Colon (tissue), 2 donors: Measurements from ENCODE around the gene SLC35E2B.
"Not testable (repeated sequence)": the region's sequence is repeated elsewhere in the genome, so short reads cannot be mapped to it uniquely, and the experiment has no call there.

Source experiments
- FAIRE-seq: peaks from 2 replicates; lab custom pipeline; 2012; peaks lifted over from hg19 to GRCh38; lab: Jason Lieb, UNC
- donor health status: control.
- donor health status: control.

Gene SLC35E2B

DNA sequence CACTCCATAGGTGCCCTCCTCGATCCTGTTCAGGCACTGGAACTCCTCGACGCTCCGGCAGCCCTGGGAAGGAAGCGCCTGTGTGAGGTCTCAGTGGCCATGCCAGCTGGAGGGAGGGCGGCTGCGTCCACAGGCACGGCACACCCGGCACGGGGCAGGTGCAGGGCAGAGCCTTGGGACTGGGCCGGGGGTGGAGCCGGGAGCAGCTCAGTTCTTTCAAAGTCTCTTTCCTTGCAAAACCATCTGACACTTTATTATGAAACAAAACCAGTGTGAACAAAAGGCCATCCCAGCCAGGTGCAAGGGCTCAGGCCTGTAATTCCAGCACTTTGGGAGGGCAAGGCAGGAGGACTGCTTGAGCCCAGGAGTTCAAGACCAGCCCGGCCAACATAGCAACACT, 54.1 kb downstream of the SLC35E2B start:
- FAIRE-seq = not testable (repeated sequence)

DNA sequence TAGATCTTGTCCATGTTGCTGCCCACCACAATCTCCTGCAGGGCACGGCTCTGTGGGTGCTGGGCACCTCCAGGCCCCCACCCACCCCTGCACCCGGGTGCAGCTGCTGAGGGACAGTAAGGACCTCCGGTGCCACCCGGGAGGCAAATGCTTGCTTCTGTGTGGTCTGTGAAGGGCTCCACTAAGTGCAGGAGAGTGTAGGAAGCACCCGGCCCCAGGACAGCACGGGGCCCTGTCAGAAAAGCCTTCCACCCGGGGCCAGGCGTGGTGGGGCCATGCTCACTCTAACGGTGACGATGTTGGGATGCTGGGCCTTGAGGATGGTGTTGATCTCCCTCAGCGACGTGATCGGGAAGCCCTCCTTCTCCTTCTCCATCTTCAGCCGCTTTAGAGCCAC, 55.1 kb downstream of the SLC35E2B start:
- FAIRE-seq = not testable (repeated sequence)

- not testable (repeated sequence) for FAIRE-seq
Measured at GRCh38 chr1:1636621-1637478, 55.7 kb downstream of the SLC35E2B start.

GRCh38 chr1:1634613-1635012, 58.0 kb downstream of the SLC35E2B start:
- not testable (repeated sequence) for FAIRE-seq

DNA sequence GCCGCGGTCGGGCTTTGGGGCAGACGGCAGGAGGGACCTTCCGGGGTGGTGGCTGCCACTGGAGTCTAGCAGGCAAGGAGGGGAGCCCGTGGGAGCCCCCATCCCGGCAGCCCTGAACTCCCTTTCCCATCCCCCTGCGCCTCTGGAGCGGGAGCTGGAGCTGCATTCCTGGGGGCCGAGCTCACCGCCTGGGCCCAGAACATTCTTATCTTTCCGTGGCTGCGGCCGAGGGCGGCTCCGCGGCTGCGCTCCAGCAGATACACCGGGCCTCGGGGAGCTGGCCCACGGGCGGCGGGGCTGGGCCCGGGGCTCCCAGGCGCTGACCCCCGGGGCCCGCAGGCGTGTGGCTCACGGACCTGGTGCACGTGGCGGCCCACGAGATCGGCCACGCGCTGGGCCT, 59.2 kb downstream of the SLC35E2B start:
- not testable (repeated sequence) for FAIRE-seq

DNA sequence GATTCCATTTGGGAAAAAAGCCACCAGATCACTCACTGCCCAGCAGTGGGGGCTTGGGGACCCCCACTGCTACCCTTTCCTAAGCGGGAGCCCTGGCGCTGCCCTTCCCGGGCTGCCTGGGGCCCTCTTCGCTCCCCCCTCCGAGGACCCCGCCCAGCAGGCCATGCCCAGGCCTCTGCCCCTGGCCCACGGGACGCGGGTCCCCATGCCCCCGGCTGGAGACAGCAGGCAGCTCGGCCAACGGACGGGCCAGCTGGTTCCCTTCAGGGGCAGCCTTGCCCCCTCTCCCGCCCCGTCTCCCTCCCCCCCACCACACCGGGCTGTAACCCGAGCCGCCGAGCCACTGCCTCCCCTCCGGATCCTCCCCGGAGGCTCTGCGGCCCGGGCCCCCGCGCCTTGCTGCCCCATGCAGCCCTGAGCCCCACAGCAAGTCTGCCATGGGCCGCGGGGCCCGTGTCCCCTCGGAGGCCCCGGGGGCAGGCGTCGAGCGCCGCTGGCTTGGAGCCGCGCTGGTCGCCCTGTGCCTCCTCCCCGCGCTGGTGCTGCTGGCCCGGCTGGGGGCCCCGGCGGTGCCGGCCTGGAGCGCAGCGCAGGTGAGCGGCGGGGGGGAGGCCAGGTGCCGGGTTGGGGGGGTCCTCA, 60.7 kb downstream of the SLC35E2B start, which contains the start of gene MMP23B:
TSS of gene MMP23B (plus strand) at position 392 of the 639 bp plus-strand sequence. CDS start at position 438, 46 bp downstream.
- FAIRE-seq = no peak

DNA sequence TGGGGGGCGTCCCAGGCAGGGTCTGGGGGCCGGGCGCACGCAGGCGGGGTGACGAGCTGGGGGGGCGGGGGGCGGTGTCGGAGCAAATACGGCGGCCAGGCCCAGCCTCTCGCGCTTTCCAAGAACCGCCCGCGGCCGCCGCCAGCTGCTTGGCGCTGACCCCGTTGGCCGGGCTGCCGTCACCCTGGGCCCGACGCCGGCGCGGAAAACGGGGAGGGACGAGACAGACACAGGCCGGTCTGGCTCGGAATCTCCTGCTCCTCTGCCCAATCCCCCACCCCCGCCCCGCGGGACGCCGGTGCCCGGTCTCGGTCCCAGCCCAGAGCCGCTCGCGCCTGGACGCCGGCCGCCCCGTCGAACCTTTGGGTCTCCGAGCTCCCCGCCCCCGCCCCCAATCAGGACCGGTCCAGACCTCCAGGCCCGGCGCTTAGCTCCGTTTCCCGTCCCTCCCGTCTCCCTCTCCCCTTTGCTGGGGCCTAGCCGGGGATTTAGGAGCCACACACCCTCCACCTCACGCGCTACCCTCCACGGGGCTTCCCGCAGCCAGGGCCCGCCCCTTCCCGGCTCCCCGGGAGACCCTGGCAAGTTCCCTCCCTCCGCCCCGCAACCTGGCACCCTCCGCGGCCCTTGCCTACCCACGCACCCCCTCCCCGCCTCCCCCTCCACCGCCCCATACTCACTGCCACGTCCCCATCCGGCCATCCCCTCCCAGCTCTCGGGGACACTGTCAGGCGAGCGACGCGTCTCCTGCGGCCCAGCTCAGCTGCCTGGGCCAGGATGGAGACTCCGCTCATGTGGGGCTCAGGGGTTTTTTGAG, 61.4 kb downstream of the SLC35E2B start:
- FAIRE-seq = no peak

DNA sequence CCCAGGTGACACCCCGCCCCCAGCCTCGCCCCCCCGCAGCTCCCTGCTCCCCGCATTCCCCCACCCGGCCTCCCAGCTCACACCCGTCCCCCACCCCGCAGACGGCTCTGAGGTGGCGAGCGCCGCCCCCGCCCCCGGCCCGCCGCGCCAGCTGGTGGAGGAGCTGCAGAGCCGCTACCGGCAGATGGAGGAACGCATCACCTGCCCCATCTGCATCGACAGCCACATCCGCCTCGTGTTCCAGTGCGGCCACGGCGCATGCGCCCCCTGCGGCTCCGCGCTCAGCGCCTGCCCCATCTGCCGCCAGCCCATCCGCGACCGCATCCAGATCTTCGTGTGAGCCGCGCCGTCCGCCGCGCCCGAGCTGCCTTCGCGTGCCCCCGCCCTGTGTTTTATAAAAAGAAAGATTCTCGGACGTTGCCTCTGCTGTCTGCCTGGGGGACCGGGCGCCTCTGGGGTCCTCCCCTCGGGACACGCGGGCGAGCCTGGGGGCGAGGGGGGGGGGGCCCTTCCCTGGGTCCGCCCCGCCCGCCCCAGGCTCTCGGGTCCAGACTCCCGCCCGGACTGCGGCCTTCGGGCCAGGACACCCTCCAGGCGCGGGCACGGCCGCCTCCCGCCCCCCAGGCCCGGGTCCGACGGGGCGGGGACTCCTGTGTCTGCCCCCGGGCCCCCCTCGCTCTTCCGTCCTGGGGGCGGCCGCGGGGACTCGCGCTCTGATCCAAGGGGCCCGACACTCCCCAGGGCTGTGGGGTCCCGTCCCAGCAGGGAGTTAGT, 62.2 kb downstream of the SLC35E2B start:
- FAIRE-seq = no peak

- FAIRE-seq = no peak
Measured at GRCh38 chr1:1629430-1630190, 63.0 kb downstream of the SLC35E2B start.

DNA sequence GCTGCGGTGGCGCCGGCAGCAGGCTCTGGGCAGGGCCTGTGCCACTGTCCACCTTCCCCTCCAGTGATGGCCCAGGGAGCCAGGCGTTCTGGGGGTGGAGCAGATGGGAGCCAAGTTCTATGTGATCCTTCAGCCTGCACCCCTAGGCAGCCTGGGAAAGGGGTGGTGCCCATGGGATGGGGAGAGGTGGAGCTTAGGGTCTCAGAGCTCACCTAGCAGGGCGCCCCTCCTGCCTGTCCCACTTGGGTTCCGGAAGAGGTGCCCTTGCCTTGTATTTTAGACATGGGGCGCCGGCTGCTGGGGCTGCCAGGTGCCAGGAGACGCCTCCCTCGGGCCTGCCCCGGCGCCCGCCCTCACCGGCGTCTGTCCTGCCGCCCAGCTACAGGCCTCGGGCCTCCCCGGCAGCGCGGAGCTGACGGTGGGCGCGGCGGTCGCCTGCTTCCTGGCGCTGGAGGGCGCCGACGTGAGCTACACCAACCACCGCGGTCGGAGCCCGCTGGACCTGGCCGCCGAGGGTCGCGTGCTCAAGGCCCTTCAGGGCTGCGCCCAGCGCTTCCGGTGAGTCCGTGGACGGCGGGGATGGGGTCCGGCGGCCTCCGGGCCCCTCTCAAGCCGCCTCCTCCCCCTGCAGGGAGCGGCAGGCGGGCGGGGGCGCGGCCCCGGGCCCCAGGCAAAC, 63.7 kb downstream of the SLC35E2B start:
- no peak for FAIRE-seq

- no peak for FAIRE-seq
Measured at GRCh38 chr1:1627829-1628753, 64.5 kb downstream of the SLC35E2B start.

GRCh38 chr1:1627261-1627828, 65.2 kb downstream of the SLC35E2B start:
- FAIRE-seq = no peak

DNA sequence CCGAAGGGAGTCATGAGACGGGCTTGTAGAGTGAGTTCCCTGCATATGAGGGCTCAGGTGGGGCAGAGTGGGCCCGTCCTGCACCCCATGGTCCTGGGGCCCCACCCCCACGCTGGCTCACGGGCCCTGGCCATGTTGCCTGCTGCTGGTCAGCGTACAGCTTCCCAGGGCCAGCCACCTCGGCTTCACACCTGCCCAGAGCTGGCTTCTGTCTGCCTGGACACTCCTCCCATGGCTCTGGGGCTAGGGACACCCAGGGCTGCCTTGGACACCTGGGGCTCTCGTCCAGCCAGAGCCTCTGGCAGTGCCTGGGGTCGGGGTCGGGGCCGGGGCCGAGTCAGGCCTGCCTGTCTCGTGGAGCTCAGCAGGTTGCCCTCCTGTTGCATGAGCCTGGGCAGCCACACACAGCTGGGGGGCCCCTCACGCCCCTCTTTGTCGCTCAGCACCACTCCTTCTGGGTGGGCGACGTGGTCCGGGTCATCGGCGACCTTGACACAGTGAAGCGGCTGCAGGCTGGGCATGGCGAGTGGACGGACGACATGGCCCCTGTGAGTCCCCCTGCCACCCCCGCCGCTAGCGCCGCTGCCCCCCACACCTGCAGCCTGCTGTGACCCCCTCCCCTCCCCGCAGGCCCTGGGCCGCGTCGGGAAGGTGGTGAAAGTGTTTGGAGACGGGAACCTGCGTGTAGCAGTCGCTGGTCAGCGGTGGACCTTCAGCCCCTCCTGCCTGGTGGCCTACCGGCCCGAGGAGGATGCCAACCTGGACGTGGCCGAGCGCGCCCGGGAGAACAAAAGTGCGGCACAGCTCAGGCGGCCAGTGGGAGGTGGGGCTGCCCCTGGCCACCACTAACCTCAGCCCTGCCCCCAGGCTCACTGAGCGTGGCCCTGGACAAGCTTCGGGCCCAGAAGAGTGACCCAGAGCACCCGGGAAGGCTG, 66.1 kb downstream of the SLC35E2B start:
- no peak for FAIRE-seq

DNA sequence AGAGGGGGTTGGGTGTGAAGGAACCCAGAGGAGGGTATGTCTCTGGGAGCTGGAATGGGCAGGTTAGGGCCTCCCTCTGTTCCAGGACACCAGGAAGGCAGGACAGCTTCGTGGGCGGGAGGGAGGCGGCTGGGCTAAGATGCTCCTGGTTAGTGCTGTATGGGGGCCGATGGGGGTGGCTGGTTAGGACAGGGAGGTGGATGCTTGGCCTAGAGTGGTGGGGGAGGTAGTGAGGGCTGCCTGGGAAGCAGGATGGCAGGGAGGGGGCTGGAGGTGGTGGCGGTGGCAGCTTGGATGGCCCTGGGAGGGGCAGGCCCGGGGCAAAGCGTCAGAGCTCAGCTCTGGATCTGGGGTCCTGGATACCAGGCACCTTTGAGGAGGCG, 66.8 kb downstream of the SLC35E2B start:
- FAIRE-seq = no peak

- no peak for FAIRE-seq
Measured at GRCh38 chr1:1625404-1625775, 67.2 kb downstream of the SLC35E2B start.

DNA sequence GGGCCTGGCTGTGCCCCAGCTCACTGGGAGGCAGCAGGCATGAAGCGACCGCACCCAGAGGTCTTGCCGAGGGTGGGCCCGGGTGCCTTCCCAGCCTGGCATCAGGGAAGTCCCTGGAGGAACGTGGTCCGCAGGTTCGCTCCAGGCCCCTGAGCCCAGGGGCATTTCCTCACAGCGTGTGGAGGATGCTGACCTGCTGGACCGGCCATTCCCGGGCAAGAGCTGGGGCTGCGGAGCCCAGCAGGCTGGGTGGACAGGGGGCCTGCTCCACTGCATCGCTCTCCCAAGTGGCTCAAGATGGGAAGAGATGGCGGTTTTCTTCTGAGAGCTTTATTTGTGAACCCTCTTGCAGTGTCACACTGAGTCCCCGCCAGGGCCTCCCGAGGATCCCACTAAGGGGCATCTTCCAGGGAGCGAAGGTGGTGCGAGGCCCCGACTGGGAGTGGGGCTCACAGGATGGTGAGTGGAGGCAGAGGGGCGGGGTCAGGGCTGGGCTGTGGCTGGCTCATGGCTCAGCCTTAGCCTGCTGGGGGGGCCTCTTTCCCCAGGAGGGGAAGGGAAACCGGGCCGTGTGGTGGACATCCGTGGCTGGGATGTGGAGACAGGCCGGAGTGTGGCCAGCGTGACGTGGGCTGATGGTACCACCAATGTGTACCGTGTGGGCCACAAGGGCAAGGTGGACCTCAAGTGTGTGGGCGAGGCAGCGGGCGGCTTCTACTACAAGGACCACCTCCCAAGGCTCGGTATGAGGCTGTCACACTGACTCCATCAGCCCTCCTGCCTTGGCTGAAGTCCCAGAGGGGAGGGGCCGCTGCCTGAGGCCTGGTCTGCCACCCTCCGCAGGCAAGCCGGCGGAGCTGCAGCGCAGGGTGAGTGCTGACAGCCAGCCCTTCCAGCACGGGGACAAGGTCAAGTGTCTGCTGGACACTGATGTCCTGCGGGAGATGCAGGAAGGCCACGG, 67.9 kb downstream of the SLC35E2B start:
- no peak for FAIRE-seq
